SKM-1 treated with dmso at 0.1 percent for 144 hours (cell line): Measurements from ENCODE around the gene MVB12B.

ENCODE experiments used
- DNase-seq: peaks from one replicate; lab custom pipeline; 2025; ENCODE audit not compliant: unreplicated experiment; lab: John Stamatoyannopoulos, UW

Gene MVB12B

DNA sequence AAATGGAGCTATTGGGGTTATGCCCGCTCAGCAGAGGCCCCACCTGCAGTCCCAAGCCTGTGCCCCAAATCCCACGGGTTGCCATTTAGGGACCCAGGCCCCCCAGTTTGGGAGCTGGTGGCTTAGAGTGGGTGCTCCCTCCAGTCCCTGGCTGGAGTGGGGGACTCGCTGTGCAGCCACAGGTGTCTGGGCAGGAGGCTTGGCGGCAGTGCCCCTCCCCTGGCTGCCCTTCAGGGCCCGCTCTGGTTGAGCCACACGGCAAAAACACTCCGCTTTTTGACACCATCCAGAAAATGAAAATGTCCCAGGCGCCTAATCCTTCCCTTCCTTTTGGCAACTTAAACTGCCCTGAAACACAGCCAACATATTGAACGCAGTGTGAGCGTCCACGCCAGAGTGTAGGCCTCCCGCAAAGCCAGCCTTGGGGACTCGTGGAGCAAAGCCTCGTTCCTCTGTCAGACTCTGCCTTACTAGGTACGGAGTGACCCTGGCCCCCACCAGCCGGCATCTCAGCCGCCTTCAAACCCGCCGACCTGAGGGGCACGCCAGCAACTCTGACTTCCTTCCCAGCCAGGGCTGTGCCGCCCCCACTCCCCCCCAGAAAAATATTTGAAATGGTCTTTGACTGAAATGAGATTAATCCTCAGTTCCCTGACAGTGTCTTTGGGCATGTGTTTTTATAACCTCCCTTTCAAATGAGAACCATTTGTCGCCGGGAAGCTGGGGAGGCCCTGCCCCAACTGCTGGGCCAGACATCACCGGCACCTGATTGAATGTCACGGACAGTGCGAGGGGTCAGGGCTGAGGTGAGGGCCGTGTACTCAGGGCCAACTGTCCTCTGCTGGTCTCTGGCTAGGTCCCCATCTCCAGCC, 188.6 kb downstream of the MVB12B start:
- no peak for DNase-seq

DNA sequence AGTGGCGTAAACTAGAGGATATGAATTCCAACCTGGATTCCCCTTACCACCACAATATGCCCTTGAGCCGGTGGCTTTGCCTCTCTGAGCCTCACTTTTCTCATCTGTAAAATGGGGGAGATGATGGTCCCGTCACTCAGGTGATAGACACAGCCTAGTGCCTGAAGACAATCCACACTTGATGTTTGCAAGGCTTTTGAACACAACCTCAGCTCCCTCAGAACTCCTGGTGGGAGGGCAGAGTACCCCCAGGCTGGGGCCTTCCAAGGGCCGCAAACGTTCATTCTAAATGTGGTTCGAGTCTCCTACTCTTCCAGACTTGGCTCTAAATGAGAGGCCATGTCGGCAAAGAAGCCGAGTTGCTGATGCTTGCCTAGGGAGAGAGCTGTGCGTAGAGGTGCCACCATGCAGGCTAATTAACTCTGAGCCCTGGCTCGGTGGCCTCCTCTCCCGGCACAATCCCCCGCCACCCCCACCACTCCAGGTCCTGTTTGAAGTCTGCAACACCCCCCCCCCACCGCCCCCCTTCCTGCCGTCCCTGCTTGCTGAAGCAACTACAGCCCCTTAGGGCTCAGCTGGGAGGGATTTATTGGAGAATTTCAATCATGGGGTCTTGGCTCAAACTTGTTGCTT, 189.4 kb downstream of the MVB12B start:
- DNase-seq: no peak

DNA sequence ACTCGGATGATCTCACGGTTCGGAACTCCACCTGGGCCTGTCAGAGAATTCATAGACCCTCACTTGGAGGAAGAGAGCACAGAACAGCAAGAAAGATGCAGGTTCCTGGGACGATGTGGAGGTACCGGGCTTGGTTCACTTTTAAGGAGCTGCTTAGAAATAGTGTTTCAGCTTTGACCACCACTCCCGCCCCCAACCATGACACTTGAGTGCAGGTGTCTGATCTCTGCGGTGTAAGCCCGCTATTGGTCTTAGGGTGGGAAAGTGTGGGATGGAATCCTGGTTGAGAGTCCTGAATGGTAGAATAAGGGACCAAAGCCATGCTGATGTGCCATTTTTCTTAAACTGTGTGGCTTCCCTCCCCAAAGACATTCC, 189.9 kb downstream of the MVB12B start:
- no peak for DNase-seq

DNA sequence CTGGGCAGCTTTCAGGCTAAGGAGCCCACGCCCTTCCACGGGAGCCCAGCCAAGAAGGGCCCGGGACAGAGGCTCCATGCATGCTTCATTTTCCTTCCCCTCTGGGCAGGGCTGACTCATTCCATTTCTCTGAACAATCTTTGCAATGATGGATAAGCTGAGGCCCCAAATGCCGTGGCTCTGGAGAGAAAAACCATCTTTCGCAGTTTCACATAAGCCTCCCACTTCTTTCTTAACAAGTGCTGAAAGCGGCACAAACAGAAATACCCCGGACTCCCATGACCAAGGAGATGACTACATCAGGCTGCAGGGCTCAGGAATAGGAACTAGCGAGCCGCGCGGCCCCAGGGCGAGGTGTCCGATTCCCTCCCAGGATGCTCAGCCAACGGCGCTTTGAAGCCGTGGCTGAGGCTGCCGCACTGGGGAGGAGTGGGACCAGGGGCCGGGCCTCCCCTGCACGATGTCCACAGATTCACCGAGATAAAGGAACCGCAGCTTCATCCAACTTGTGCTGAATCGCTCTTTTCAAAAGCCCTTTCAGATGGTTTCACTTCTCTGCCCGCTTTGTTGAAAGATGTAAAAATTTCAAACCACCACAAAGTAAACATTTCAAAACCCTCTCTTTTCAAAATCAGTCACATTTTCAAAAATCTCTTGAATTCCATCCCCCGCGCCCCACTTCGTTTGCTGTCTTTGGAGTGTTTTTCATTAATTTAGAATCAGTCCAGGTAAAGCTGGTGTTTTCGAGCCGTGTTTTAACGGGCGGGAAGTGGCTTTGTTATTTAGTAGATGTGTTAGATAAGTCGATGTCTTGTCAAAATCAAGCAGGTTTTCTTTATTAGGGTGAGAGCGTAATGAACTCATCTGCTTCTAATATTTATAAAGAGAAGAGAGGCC, 190.6 kb downstream of the MVB12B start:
- no peak for DNase-seq

DNA sequence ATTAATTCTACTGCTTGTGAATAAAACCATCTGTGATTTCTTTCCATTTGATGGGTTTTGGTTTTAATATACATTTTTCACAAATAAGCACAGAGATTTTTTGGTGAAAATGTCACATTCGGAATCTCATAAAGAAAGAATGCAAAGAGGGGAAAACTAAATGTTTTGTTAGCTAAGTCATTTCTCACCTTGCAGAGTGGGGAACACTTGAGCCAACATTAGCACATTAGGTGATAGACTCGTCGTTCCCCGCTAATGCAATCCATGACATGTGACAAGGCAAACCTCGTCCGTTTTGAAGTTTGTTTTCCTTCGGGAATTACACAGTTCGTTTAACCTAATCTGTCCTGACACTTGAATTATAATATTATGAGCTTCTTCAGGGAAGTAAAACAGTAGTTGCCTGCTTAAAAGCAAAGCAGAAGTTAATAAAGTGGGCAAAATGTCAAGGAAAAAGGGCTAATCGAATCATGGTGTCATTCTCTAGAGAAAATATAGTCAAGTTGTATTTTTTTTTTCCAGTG, 191.3 kb downstream of the MVB12B start:
- DNase-seq: no peak

DNA sequence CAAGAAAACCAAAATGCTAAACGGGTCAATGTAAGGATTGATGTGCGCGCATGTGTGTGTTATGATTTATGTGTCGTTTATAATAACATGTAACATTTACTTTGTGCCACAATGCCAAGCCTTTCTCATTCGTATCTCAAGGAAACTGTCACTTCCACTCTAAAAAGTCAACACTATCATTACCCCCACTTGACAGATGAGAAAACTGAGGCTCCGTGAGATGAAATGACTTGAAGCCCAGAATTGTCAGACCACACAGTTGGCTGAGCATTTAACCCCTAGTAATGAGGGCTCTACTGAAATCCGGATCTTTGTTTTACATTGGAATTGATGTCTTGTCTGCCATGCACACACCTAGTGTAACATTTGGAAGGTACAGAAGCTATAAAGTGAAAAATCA, 192.1 kb downstream of the MVB12B start:
- no peak for DNase-seq

DNA sequence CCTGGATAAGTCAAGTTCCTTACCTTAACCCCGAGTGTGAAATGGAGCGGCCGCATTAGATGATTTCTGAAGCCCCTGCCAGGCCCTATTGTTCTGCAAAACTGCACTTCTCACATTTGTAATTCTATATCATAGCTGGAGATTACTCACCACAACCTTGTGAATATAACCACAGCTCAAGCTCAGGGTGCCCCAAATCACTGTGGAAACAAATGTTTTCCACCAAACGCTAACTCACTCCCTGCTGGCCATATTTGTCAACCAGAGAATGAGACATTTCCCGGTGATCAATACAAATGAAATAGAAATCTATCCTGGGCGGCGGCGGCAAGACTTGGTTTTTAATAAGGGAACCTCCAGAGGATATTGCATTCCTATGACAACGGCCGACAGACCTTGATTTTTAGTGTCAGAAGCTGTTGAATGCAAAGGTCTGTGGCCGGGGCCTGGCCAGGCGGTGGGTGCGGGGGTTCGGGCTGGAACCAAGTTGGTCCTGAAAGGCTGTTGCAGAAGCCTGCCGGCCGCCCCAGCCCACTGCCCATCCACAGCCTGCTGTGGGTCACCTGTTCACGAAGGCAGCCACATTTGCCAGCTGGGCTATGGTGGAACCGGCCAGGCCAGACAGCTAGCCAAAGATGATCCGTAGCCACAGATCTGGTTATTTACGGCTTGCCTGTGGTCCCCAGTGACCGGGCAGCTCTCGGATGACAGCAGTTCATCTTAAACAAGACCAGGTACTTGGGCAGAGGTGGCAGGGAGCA, 193.2 kb downstream of the MVB12B start:
- DNase-seq: no peak

DNA sequence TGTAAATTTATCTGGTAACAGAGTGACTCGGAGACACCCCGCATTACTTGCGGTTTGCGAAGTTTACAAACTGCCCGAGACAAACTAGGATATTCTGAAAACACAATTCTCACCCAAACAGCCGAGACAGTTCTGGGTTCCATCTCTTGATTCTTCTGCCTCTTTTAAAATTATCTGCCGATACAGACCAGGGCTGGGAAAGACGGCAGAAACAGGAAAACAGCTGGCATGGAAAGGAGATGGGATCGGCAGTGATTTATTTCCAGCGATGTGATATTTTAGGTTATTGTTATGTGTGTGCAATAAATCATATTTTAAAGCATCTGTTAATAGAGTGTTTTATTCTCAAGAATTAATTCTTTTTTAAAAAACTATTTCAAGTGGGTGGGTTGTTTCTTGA, 193.8 kb downstream of the MVB12B start:
- no peak for DNase-seq

DNA sequence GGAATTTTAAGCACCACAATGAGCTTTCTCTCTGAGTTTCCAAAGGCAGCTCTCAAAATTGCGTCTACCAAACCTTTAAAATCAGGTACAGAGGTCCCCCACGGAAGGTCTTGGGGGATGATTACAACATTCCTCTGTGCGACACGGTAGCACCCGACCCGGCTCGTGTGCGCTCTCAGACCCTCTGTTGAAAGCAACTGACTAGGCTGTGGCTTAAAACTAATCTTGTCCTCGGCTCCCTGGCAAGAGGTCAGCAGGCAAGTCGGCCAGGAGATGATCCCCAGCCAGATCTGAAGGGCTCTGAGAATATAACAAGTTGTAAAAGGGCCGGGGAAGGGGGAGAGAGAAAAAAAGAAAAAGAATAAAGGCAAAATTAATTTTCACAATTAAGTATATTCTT, 194.5 kb downstream of the MVB12B start:
- no peak for DNase-seq

DNA sequence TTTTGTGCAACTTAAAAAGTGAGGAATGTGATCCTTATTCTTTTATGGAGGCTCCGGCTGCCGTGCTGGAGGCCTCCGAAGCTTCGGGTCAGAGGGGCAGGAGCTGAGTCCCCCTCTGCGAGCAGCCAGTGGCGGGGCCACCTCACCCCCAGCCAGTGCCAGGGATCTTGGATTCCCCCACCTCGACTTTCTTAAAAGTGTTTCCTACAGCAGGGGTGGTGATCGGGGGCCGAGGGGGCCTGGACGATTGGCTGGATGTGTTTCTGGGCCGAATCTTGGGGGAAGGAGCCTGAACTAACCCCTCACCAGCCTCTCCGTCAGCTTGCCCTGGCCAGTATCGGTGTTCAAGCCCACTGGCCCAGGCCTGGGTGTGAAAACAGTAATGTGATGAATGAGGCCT, 194.9 kb downstream of the MVB12B start:
- no peak for DNase-seq

DNA sequence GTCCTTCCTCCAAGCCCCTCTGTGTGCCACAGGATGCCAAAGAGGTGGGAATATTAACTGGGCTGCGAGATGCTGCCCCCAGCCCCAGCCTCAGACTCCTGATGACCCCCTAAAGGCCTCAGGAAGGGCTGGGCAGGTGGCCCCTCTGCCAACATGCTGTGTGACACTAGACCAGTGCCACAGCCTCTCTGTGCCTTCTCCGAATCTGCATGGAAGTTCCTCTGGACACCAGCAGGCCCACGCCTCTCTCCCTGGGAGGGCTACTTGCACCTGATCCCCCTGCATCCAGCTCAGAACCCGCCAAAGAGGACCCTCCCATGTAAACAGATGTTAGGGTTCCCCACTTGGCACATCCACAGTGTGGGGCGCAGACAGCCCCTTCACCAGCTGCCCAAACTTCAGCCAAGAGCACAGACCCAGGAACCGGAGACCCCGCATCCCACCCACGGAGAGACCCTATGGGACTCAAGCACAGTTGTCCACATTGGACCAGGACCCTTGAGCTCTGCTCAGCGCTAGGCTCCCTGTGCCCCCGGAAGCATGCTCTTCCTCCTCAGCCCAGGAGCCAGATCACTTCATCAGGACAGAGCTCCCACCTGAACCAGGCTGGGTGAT, 195.5 kb downstream of the MVB12B start:
- DNase-seq: no peak

DNA sequence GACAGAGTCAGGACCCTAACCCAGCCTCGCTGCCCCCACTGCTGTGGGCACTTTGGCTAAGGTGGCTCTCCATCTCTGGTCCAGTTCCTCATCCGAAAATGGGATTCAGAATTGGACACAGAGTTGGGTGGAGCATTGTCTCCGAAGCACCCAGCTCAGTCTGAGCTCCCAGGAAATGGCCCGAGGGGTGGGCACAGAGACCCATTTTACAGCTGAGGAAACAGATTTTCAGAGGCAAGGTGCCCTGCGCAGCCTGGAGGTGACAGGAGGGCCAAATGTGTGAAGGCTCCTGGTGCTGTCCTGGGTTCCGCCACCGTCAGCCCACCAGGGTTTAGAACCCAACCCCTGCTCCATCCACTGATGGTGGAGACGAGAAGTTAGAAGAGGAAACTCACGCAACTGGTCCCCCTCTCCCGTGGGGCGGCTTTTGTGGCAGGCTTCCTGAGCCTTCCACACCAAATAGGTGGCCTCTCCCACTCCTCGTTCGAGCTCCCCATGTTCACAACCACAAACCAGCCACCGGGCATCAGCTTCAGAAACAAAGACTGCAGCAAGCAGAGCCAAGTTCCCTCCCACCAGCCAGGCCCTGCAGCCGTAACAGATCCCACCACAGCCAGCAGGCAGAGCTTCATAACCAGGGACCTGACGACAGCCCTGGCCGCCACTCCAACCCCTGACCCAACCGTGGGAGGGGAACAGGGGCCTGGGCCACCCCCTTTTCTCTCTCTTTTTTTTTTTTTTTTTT, 196.2 kb downstream of the MVB12B start:
- DNase-seq: no peak

DNA sequence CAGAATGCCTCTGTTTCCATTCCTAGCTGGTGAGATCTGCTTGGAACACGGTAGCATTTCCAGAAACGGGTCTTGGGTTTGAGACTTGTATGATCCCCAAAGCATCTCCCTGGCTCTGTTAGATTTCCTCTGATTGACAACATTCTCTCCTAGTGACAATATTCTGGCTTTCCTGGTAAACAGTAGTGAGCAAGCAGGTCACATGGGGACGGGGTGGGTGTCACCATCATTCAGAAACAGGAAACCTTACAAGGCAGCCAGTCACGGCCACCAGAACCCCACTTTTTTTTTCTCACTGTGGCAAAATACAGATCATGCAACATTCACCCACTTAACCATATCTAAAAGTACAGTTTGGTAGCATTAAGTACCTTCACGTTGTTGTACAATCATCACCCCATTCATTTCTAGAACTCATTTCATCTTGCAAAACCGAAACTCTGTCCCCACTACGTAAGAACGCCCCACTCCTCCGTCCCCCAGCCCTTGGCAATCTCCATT, 197.0 kb downstream of the MVB12B start:
- DNase-seq: no peak

DNA sequence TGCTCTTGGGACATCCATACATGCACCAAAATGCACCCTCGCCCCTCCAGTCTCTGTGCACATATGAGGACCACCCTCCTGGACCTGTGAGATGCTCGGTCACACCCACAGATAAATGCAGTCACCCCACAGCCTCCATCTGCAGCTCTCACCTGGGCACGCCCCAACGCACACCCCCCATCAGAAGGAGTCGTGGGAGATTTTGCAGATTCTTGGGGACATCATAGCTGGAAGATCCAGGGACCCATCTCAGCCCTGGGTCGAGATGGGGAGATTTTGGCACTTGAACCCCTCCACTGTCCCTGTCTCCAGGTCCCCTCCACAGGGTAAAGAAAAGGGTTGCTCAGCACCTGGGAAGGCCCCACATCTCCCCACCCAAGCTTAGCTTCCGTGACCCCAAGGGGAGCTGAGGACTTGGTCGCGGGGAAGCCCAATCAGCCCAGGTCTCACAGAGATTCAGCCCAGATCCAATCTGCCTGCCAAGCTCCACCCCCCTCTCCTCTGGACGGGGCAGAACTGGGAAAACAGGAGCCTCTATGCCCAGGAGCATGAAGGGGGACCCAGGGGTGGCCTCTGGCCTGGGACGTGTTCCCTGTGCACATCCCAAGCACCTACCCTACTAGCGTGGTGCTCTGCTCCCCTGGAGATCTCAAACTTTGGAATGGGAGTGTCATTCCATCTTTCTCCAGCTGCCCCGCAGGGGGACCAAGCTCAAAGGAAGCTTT, 197.9 kb downstream of the MVB12B start:
- no peak for DNase-seq

DNA sequence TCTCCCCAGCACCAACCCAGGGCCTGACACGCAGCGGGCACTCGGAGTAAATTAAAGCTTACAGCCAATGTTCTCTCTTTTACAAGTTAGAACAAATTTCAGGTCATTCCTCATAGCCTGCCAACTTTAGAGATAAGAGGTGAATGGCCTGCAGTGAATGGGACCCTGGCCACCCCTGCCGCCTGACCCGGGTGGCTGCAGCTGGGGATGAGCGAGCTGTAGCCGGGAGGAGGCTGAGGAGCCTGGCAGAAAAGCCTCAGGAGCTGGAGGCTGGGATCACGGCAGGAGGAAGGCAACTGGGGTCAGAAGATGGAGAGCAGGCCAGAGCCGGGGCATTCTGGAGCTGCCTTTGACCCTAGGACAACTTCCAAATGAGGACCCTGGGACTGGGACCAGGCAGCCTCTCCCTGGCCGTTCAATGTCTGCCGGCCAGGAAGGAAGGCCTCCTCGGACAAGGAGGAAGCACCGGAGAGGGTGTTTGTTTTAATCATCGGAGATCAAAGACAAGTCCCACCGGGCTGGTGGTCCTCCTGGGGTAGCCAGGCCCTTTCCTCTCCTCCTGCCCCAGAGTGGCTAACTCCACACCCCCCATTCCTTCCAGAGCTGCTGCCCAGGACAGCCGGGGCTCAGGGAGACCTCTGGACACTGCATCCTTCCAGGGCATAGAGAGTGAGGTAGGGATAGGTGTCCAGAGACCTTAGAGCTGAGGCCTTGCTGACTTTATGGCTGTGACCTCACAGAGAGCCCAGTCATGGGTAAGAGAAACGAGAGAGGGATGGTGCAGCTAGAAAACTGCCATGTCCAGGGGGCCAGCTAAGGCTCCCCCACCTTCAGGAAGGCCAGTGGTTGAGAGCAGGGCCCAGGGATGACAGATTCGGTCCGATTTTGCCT, 199.8 kb downstream of the MVB12B start:
- DNase-seq: no peak

DNA sequence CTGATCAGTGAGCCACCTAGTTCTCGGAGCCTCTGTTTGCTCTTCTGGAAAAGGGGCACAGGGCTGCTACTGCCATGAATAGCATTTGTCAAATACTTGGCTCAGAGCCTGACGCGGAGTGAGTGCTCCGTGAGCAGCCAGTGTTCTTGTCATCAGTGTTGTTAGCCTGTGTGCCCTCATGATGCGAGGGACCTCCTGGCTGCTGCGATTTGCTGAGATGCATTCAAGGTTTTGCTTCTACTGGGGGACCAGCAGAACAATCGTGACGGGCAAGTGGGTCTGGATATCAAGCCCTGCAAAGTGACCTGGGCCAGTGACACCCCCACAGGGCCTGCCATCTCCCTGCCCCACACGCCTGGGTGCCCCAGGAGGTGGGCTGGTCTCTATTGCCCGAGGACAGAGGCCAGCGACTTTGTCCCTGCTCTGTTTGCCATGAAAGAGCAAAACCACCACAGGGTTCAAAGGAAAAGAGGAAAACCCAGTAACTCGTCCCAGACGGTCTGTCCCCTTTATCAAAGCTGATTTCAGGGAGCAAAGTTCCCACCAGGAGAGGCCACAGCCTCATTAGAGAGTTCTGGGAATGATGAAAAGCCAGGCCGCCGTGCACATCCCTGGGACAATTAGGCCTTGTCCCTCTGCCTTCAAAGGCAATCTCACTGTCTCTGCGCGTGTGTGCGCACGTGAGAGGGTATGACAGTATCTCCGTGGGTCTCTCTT, 200.6 kb downstream of the MVB12B start:
- no peak for DNase-seq

DNA sequence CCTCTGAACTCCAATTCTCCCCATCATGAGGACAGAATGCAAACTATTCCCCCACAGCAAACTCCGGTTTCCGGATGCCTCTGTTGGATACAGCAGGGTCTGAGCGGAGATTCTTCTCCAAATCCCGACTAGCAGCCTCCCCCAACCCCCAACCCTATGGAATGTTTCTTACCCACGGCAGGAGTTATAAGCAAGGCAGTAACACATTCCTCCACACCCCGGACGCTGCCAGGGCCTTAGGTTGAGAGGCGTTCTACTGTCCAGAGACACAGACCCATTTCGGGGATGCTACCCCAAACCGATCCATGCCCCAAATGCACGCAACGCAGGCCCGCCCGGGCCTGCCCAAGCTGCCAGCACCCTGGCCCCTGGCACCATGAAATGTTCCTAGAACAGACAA, 201.5 kb downstream of the MVB12B start:
- no peak for DNase-seq
